Activated CD4-positive, alpha-beta T cell treated with anti-CD3 and anti-CD28 coated beads, Interleukin-2, amount 50 U/mL, for 48 hours (primary cell): Measurements from ENCODE around the gene TMEM62.
A peak's percentile ranks its signal among the peaks of the same experiment; 100 is the strongest.

ENCODE experiments used
- DNase-seq, 2 experiments: peaks; one replicate each; pipeline ENCODE4 v3.0.0-alpha.2; 2020

TMEM62 gene

GRCh38 chr15:43133430-43134156 is at the start of gene TMEM62:
TMEM62 (plus strand) TSS chr15:43133586; CDS start chr15:43133803, 217 bp downstream.
- peak; percentile 71 to 78 for DNase-seq

GRCh38 chr15:43085921-43086320 is 47.5 kb upstream of the TMEM62 start:
- no peak for DNase-seq

- DNase-seq = no peak
These were observed 46.8 kb upstream of the TMEM62 start for GRCh38 chr15:43086551-43086950.

- no peak for DNase-seq
These were observed 41.5 kb upstream of the TMEM62 start for GRCh38 chr15:43091859-43092258.

GRCh38 chr15:43093026-43093425 is 40.4 kb upstream of the TMEM62 start:
- DNase-seq = no peak

GRCh38 chr15:43094416-43095030 is 38.9 kb upstream of the TMEM62 start:
- no peak for DNase-seq

GRCh38 chr15:43095243-43095642 is 38.1 kb upstream of the TMEM62 start:
- DNase-seq = no peak

- DNase-seq = no peak
These were observed 37.6 kb upstream of the TMEM62 start for GRCh38 chr15:43095708-43096347.

- no peak for DNase-seq
These were observed 37.0 kb upstream of the TMEM62 start for GRCh38 chr15:43096411-43096810.

- no peak for DNase-seq
These were observed 34.1 kb upstream of the TMEM62 start for GRCh38 chr15:43099105-43099845.

- no peak for DNase-seq
These were observed 32.4 kb upstream of the TMEM62 start for GRCh38 chr15:43100971-43101370.

GRCh38 chr15:43102187-43102586 is 31.2 kb upstream of the TMEM62 start:
- no peak for DNase-seq

GRCh38 chr15:43103907-43104306 is 29.5 kb upstream of the TMEM62 start:
- no peak for DNase-seq

- DNase-seq = no peak
These were observed 29.0 kb upstream of the TMEM62 start for GRCh38 chr15:43104426-43104825.

GRCh38 chr15:43105077-43105736 is 28.2 kb upstream of the TMEM62 start:
- DNase-seq = peak in 1 of 2 experiments; percentile 33

- DNase-seq = peak; percentile 88 to 91
These were observed 27.5 kb upstream of the TMEM62 start, which contains the start of gene UBR1 for GRCh38 chr15:43105778-43106485. UBR1 (minus strand) TSS chr15:43106038; CDS start chr15:43106022, 16 bp downstream.

- DNase-seq = no peak
These were observed 26.9 kb upstream of the TMEM62 start for GRCh38 chr15:43106486-43106829.

GRCh38 chr15:43107751-43108150 is 25.6 kb upstream of the TMEM62 start:
- no peak for DNase-seq

- no peak for DNase-seq
These were observed 22.0 kb upstream of the TMEM62 start for GRCh38 chr15:43111354-43111753.

- no peak for DNase-seq
These were observed 15.1 kb upstream of the TMEM62 start for GRCh38 chr15:43118286-43118685.

GRCh38 chr15:43118829-43119228 is 14.6 kb upstream of the TMEM62 start:
- DNase-seq = no peak

- no peak for DNase-seq
These were observed 11.5 kb upstream of the TMEM62 start for GRCh38 chr15:43121863-43122262.
